ENCODE data around the gene IFT43. TPM values are rescaled to one million over a fixed set of nuclear protein-coding genes. Genes with fewer than 3 reads are reported as not detected.

The IFT43 gene
- total RNA-seq, 1 experiment from 2014 or later: 20.3 TPM

- Histone ChIP-seq H3K4me1 (ENCODE audit: insufficient read depth, low read length, poor library complexity, severe bottlenecking) (no peaks in the 10 kb centered on the region), H3K36me3 (ENCODE audit: insufficient read depth, low read length, poor library complexity, severe bottlenecking) (no peaks in the 10 kb centered on the region), H3K27me3 (replicated peaks; ENCODE audit: insufficient read depth, low read depth, low read length, poor library complexity) (no peaks in the 10 kb centered on the region), H3K4me3 (ENCODE audit: low read depth, low read length, poor library complexity, severe bottlenecking) (no peak overlapping the region), H3K9me3 (ENCODE audit: low read depth, low read length, poor library complexity, severe bottlenecking) (no peaks in the 10 kb centered on the region), H3K27ac (ENCODE audit: low read depth, low read length, poor library complexity, severe bottlenecking) (no peak overlapping the region)
- no peak for DNase-seq (ENCODE audit: low spot score)
- TF ChIP-seq CTCF (conservative IDR thresholded peaks at IDR 0.05; ENCODE audit: low read depth, low read length): no peak
- TF ChIP-seq EZH2 (IDR thresholded peaks at IDR 0.05; ENCODE audit: borderline replicate concordance, low read depth, low read length, poor library complexity, severe bottlenecking): no peak
- ChIA-PET CTCF (interaction anchor here (1.4 kb wide), 1 partner anchor 301 kb away, joined by 7 read pairs; no protein-coding TSS in a partner anchor), POLR2A (ENCODE audit: low non-redundant PET) (no interaction called here)
- intact Hi-C loops (cut with micrococcal nuclease; ENCODE audit: unreplicated experiment): loop anchor here (1.0 kb wide), 2 partner anchors 300 to 335 kb away; no protein-coding TSS in a partner anchor
- BruUV-seq (replicated peaks): no TSS peak
Measured at GRCh38 chr14:76051717-76052465, 66.3 kb downstream of the IFT43 start.

- no peak overlapping the region for H3K4me3 ChIP-seq (ENCODE audit: low read depth, low read length, poor library complexity, severe bottlenecking)
- no peaks in the 10 kb centered on the region for H3K36me3 ChIP-seq (ENCODE audit: insufficient read depth, low read length, poor library complexity, severe bottlenecking)
- POLR2A ChIA-PET (ENCODE audit: low non-redundant PET): no interaction called here
- no peak for DNase-seq (ENCODE audit: low spot score)
- H3K4me1 ChIP-seq (ENCODE audit: insufficient read depth, low read length, poor library complexity, severe bottlenecking): no peaks in the 10 kb centered on the region
- H3K9me3 ChIP-seq (ENCODE audit: low read depth, low read length, poor library complexity, severe bottlenecking): no peaks in the 10 kb centered on the region
- no TSS peak for BruUV-seq (replicated peaks)
- no peak overlapping the region for H3K27ac ChIP-seq (ENCODE audit: low read depth, low read length, poor library complexity, severe bottlenecking)
- TF ChIP-seq EZH2 (IDR thresholded peaks at IDR 0.05; ENCODE audit: borderline replicate concordance, low read depth, low read length, poor library complexity, severe bottlenecking) (no peak), CTCF (conservative IDR thresholded peaks at IDR 0.05; ENCODE audit: low read depth, low read length) (no peak)
- intact Hi-C loops (cut with micrococcal nuclease; ENCODE audit: unreplicated experiment): loop anchor here (1.0 kb wide), 1 partner anchor 592 kb away; no protein-coding TSS in a partner anchor
- CTCF ChIA-PET: no interaction called here
- H3K27me3 ChIP-seq (replicated peaks; ENCODE audit: insufficient read depth, low read depth, low read length, poor library complexity): no peaks in the 10 kb centered on the region
Measured at GRCh38 chr14:76053572-76054355, 68.2 kb downstream of the IFT43 start.

- POLR2A ChIA-PET (ENCODE audit: low non-redundant PET): no interaction called here
- no peak for DNase-seq (ENCODE audit: low spot score)
- no peak for TF ChIP-seq CTCF (conservative IDR thresholded peaks at IDR 0.05; ENCODE audit: low read depth, low read length)
- TF ChIP-seq EZH2 (IDR thresholded peaks at IDR 0.05; ENCODE audit: borderline replicate concordance, low read depth, low read length, poor library complexity, severe bottlenecking): no peak
- no peak overlapping the region for H3K4me3 ChIP-seq (ENCODE audit: low read depth, low read length, poor library complexity, severe bottlenecking)
- no TSS peak for BruUV-seq (replicated peaks)
- CTCF ChIA-PET: no interaction called here
- H3K27me3 ChIP-seq (replicated peaks; ENCODE audit: insufficient read depth, low read depth, low read length, poor library complexity): no peaks in the 10 kb centered on the region
- no peaks in the 10 kb centered on the region for H3K9me3 ChIP-seq (ENCODE audit: low read depth, low read length, poor library complexity, severe bottlenecking)
- no peaks in the 10 kb centered on the region for H3K4me1 ChIP-seq (ENCODE audit: insufficient read depth, low read length, poor library complexity, severe bottlenecking)
- no peak overlapping the region for H3K27ac ChIP-seq (ENCODE audit: low read depth, low read length, poor library complexity, severe bottlenecking)
- intact Hi-C loops (cut with micrococcal nuclease; ENCODE audit: unreplicated experiment): no loop called here
- H3K36me3 ChIP-seq (ENCODE audit: insufficient read depth, low read length, poor library complexity, severe bottlenecking): no peaks in the 10 kb centered on the region
Measured at GRCh38 chr14:76055330-76055729, 69.8 kb downstream of the IFT43 start.
